GM12878 (cell line): ENCODE measurements around the gene USH2A.

Experiments used
- ATF7 ChIP-seq: fragments of 450-650 bp; IDR thresholded peaks from 2 replicates; pipeline ENCODE4 v1.6.1; 2016; ENCODE audit warnings: low read depth, mild to moderate bottlenecking
- CBFB ChIP-seq: IDR thresholded peaks from 2 replicates; pipeline ENCODE4 v1.6.1; 2016; ENCODE audit warnings: antibody characterized with exemption, low read depth
- CBX5 ChIP-seq: sonication (generic); IDR thresholded peaks from 2 replicates; pipeline ENCODE4 v1.6.1; 2016; ENCODE audit warnings: low read depth, moderate library complexity, mild to moderate bottlenecking, inconsistent platforms
- CHD4 ChIP-seq: fragments of 200-600 bp; sonication (generic); IDR thresholded peaks from 2 replicates; pipeline ENCODE4 v1.6.1; 2016; ENCODE audit warnings: mild to moderate bottlenecking
- CREM ChIP-seq: IDR thresholded peaks from 2 replicates; pipeline ENCODE4 v1.6.1; 2014; ENCODE audit warnings: antibody characterized with exemption, low read depth
- EZH2 ChIP-seq: IDR thresholded peaks from 2 replicates; pipeline ENCODE4 v1.6.1; 2012; ENCODE audit warnings: low read depth, mild to moderate bottlenecking, control low read depth, inconsistent platforms, low read length, borderline replicate concordance; ENCODE audit not compliant: control insufficient read depth
- NFIC ChIP-seq: IDR thresholded peaks from 2 replicates; pipeline ENCODE4 v1.6.1; 2012; ENCODE audit warnings: low read depth, mild to moderate bottlenecking, inconsistent platforms, low read length, moderate library complexity
- NR2C2 ChIP-seq: IDR thresholded peaks from 2 replicates; pipeline ENCODE4 v1.6.1; 2011; ENCODE audit warnings: borderline replicate concordance, low read depth; ENCODE audit not compliant: control insufficient read depth, insufficient read length
- RAD21 ChIP-seq: IDR thresholded peaks from 2 replicates; pipeline ENCODE4 v1.6.1; 2011; ENCODE audit warnings: mild to moderate bottlenecking, low read depth, low read length, moderate library complexity; ENCODE audit not compliant: insufficient read depth
- REST ChIP-seq: IDR thresholded peaks from 2 replicates; pipeline ENCODE4 v1.6.1; 2012; ENCODE audit warnings: mild to moderate bottlenecking, low read depth, low read length
- SMAD1 ChIP-seq: fragments of 450-650 bp; IDR thresholded peaks from 2 replicates; pipeline ENCODE4 v1.6.1; 2018; ENCODE audit warnings: mild to moderate bottlenecking, low read depth; ENCODE audit not compliant: partially characterized antibody
- SREBF2 ChIP-seq: IDR thresholded peaks from 2 replicates; pipeline ENCODE4 v1.6.1; 2012; ENCODE audit warnings: mild to moderate bottlenecking, low read length
- TF ChIP-seq, protein P1 (sequence below), 3 experiments: IDR thresholded peaks in 2 of 3; conservative IDR thresholded peaks in 1 of 3; 2 replicates each; pipeline ENCODE4 v1.5.1; 2011; ENCODE audit warnings: low read depth in 3 of 3, low read length in 3 of 3, mild to moderate bottlenecking in 3 of 3, control low read depth in 2 of 3, moderate library complexity in 2 of 3, inconsistent platforms in 1 of 3, mixed read lengths in 1 of 3; ENCODE audit not compliant: control insufficient read depth in 2 of 3, insufficient read depth in 1 of 3; ENCODE audit errors: extremely low read depth in 1 of 3

DNA sequence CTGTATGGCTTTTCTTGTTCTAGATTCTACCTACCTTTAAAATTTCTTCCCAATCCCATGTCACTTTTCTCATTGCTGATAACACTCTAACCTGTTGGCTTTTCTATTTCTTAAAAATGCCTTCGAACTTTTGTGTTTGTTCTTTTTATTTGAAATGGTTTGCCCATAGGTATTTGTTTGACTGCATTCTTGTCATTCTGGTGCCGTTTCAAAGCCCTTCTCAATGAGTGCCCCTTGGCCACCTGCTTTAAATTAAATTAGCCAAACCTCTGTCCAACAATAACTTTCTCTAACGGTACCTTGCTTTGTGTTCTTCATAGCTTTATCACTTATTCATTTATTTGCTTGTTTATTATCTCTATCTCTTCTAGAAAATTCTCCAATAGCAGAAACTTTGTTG, 817.2 kb downstream of the USH2A start:
- no peak for TF ChIP-seq RAD21
- TF ChIP-seq, protein P1, sequence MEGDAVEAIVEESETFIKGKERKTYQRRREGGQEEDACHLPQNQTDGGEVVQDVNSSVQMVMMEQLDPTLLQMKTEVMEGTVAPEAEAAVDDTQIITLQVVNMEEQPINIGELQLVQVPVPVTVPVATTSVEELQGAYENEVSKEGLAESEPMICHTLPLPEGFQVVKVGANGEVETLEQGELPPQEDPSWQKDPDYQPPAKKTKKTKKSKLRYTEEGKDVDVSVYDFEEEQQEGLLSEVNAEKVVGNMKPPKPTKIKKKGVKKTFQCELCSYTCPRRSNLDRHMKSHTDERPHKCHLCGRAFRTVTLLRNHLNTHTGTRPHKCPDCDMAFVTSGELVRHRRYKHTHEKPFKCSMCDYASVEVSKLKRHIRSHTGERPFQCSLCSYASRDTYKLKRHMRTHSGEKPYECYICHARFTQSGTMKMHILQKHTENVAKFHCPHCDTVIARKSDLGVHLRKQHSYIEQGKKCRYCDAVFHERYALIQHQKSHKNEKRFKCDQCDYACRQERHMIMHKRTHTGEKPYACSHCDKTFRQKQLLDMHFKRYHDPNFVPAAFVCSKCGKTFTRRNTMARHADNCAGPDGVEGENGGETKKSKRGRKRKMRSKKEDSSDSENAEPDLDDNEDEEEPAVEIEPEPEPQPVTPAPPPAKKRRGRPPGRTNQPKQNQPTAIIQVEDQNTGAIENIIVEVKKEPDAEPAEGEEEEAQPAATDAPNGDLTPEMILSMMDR (IDR thresholded peaks at IDR 0.05 in 2 of 3, conservative IDR thresholded peaks at IDR 0.05 in 1 of 3; ENCODE audit: control insufficient read depth in 2 of 3, extremely low read depth in 1 of 3, insufficient read depth in 1 of 3, low read depth in 3 of 3, low read length in 3 of 3), result no peak
- TF ChIP-seq NR2C2, result no peak
- no peak for TF ChIP-seq REST
- TF ChIP-seq CREM, result no peak
- no peak for TF ChIP-seq CHD4
- TF ChIP-seq SREBF2, result no peak
- TF ChIP-seq CBX5, result no peak
- TF ChIP-seq SMAD1, result no peak
- TF ChIP-seq NFIC, result no peak
- TF ChIP-seq EZH2, result no peak
- TF ChIP-seq CBFB, result no peak
- TF ChIP-seq ATF7, result no peak
